RWPE2 (cell line): ENCODE data around the gene BCKDK.

Source experiments
- ATAC-seq: fragments of 200-7000 bp; cut with Tn5 transposase; 3 replicates; pipeline ENCODE4 v1.9.1; 2021; ENCODE audit warnings: low read depth
- DNase-seq: peaks from one replicate; pipeline ENCODE4 v3.0.0-alpha.2; 2020; ENCODE audit warnings: low spot score
- H3K27ac ChIP-seq: fragments of 450-650 bp; 2 replicates; pipeline ENCODE4 v1.5.1; 2017; ENCODE audit warnings: mild to moderate bottlenecking; ENCODE audit not compliant: poor library complexity, severe bottlenecking
- H3K27me3 ChIP-seq: fragments of 250-450 bp; sonication (Bioruptor Pico); 2 replicates; pipeline ENCODE4 v1.5.1; 2021; ENCODE audit warnings: mild to moderate bottlenecking, moderate library complexity; ENCODE audit not compliant: insufficient read depth, poor library complexity, severe bottlenecking
- H3K36me3 ChIP-seq: fragments of 250-450 bp; sonication (Bioruptor Pico); 2 replicates; pipeline ENCODE4 v1.5.1; 2020; ENCODE audit warnings: low read depth, mild to moderate bottlenecking, moderate library complexity
- H3K4me1 ChIP-seq: fragments of 250-450 bp; sonication (Bioruptor Pico); 2 replicates; pipeline ENCODE4 v1.5.1; 2021; ENCODE audit warnings: mild to moderate bottlenecking, moderate library complexity; ENCODE audit not compliant: insufficient read depth, poor library complexity, severe bottlenecking
- H3K4me3 ChIP-seq: fragments of 250-450 bp; sonication (Bioruptor Pico); 2 replicates; pipeline ENCODE4 v1.5.1; 2021; ENCODE audit warnings: mild to moderate bottlenecking, moderate library complexity; ENCODE audit not compliant: severe bottlenecking
- H3K9me3 ChIP-seq: fragments of 250-450 bp; sonication (Bioruptor Pico); 2 replicates; pipeline ENCODE4 v1.5.1; 2021; ENCODE audit warnings: mild to moderate bottlenecking, moderate library complexity; ENCODE audit not compliant: severe bottlenecking
- TF ChIP-seq, protein P1 (sequence below): fragments of 450-650 bp; IDR thresholded peaks from one replicate; pipeline ENCODE4 v1.5.1; 2017; ENCODE audit warnings: mild to moderate bottlenecking, moderate library complexity; ENCODE audit not compliant: poor library complexity, severe bottlenecking

The BCKDK gene

DNA sequence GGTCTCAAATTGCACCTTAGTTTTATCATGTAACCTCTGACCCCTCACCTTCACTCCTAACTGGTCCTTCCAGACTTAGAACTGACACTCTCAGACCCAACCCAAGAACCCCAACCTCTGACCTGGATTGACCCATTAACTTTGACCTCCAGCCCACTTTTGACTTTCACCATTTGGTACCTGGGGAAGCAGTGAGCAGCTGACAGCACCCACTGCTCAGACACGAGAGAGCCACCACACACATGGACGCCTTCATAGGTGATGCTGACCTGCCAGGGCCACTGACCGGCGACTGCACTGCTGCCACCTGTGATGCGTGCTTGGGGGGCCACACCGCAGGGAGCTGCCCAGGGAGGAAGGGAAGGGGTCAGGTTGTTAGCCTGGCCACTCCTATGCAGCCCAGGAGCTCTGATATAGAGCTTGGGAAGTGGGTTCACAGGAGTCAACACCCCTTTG lies 24.9 kb downstream of the BCKDK start:
- DNase-seq (peak; percentile 47), ATAC-seq (no peak)
- peaks cover 45% of the 10 kb centered on the region for H3K36me3 ChIP-seq
- H3K9me3 ChIP-seq: no peaks in the 10 kb centered on the region
- TF ChIP-seq, protein P1, sequence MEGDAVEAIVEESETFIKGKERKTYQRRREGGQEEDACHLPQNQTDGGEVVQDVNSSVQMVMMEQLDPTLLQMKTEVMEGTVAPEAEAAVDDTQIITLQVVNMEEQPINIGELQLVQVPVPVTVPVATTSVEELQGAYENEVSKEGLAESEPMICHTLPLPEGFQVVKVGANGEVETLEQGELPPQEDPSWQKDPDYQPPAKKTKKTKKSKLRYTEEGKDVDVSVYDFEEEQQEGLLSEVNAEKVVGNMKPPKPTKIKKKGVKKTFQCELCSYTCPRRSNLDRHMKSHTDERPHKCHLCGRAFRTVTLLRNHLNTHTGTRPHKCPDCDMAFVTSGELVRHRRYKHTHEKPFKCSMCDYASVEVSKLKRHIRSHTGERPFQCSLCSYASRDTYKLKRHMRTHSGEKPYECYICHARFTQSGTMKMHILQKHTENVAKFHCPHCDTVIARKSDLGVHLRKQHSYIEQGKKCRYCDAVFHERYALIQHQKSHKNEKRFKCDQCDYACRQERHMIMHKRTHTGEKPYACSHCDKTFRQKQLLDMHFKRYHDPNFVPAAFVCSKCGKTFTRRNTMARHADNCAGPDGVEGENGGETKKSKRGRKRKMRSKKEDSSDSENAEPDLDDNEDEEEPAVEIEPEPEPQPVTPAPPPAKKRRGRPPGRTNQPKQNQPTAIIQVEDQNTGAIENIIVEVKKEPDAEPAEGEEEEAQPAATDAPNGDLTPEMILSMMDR: no peak
- peak overlapping the region; percentile 91 for H3K27ac ChIP-seq
- H3K4me3 ChIP-seq: no peak overlapping the region
- no peaks in the 10 kb centered on the region for H3K27me3 ChIP-seq
- peaks cover 43% of the 10 kb centered on the region for H3K4me1 ChIP-seq

DNA sequence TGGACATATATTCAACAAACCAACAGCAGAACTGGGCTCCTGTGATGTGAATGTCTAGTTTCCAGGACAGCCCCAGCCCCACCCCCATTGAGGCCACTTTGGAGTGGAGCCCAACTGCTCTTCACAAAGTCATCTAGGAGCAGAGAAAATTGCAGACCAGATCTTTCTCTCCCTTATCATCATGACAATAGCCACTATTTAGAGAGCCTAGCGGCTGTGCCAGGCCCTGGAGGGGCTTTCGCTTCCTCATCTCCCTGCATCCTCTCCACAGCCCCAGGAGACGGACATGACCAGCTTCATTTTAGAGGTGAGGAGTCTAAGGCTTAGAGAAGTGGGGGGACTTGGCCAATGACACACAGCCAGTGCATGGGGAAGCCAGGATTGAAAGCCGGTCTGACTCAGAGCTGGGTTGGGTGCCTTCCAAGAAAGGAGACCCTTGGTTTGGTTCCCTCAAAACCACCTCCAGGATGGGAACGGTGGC lies 25.9 kb downstream of the BCKDK start:
- TF ChIP-seq, protein P1: no peak
- Histone ChIP-seq H3K4me1 (peaks cover 52% of the 10 kb centered on the region), H3K9me3 (no peaks in the 10 kb centered on the region), H3K27ac (peak overlapping the region; percentile 91), H3K27me3 (no peaks in the 10 kb centered on the region), H3K4me3 (peak overlapping the region; percentile 53), H3K36me3 (peaks cover 45% of the 10 kb centered on the region)
- ATAC-seq: no peak
- no peak for DNase-seq

DNA sequence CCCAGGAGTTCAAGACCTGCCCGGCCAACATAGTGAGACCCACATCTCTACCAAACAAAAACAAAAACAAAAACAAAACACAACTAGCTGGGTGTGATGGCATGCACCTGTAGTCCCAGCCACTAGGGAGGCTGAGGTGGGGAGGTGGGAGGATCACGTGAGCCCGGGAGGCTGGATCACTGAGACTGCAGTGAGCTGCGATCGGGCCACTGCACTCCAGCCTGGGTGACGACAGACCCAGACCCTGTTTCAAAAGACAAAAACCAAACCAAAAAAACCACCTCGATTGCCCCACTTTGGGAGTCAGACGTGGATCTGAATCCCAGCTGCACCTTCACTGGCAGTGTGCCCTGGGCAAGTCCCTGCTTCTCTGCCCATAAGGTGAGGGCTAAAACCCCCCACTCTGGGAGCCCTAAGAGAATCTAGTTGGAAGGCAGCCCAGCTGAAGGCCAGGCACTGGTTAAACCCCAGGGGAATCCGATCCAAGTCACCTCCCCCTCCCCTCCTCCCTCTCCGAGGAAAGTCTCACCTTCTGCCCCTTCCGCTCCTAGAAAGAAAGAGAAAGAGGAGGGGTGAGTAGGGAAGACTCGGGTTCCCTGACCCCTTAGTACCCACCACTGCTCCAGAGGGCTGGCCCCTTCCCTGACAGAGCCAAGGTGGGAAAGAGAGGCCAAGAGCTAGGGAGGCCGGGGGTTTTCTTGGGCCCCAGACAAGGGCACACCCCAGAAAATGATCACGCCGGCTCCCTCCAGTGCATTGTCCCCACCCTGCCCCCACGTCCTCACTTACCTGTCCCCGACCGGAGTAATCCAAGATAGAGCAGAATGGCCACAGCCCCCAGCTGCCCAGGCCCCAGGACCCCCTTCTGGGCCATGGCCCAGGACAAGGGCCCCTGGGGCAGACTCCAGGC lies 26.7 kb downstream of the BCKDK start:
- peak overlapping the region; percentile 53 for H3K4me3 ChIP-seq
- ATAC-seq (peak; percentile 20), DNase-seq (no peak)

DNA sequence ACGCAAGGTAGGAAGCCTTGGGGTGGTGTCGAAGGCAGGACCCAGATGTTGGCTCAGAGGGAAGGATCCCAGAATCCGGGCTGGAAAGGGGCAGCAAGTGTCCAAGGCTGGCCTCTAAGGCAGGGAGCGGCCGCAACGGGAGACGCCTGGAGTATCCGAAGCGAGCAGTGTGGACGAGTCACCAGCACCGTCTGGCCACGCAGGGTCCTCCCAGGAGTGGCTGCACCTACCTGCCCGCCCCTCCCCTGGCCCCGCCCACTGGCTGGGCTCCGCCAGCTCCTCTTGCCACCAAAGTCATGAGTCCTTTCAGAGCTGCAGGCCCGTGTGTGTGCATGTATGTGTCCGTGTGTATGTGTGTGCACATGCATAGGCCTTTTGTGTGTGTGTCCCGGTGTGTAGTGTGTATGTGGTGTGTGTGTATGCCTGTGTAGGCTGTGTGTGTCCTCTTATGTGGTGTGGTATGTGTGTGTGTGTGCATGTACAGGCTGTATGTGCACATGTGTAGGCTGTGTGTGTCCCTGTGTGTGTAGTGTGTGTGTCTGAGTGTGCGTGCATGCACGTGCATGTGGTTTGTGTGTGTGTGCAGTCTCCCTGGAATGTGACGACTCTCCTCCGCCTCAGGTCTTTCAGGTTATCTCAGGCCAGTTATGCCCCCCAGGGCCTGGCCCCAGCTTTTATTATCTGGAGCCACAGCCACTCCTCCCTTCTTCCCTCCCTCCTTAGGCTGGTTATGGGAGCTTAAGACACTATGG lies 27.5 kb downstream of the BCKDK start, which contains the start of gene PRSS8:
TSS of gene PRSS8 (minus strand) at position 193 of the 752 bp plus-strand sequence. CDS start 229 bp downstream, outside the sequence.
- no peaks in the 10 kb centered on the region for H3K9me3 ChIP-seq
- peak within 1 kb of the TSS; percentile 91 for H3K27ac ChIP-seq
- peak within 1 kb of the TSS; percentile 53 for H3K4me3 ChIP-seq

More for the DNA sequence above, 26.7 kb downstream of the BCKDK start:
- H3K4me1 ChIP-seq: peaks cover 52% of the 10 kb centered on the region
- TF ChIP-seq, protein P1: no peak
- H3K27me3 ChIP-seq: no peaks in the 10 kb centered on the region
- H3K27ac ChIP-seq: peak overlapping the region; percentile 91
- no peaks in the 10 kb centered on the region for H3K9me3 ChIP-seq
- H3K36me3 ChIP-seq: peaks cover 40% of the 10 kb centered on the region

More for the DNA sequence above, 27.5 kb downstream of the BCKDK start, which contains the start of gene PRSS8:
- ATAC-seq (peak; percentile 44), DNase-seq (peak; percentile 86)
- TF ChIP-seq, protein P1: no peak
- H3K27me3 ChIP-seq: no peaks in the 10 kb centered on the region
- peaks cover 45% of the 10 kb centered on the region for H3K4me1 ChIP-seq
- H3K36me3 ChIP-seq: peaks cover 35% of the 10 kb centered on the region
